OCI-LY3 (cell line): ENCODE data around the gene KIAA0930.

Experiments
- H2AFZ ChIP-seq: fragments of 200-600, 300-600 bp; shearing (Covaris generic); 2 replicates; pipeline ENCODE4 v1.6.0; 2014; ENCODE audit warnings: antibody characterized with exemption, low read depth, low read length
- H3K27ac ChIP-seq: fragments of 200-600, 300-600 bp; sonication (generic); 2 replicates; pipeline ENCODE4 v1.5.1; 2014; ENCODE audit warnings: mild to moderate bottlenecking, low read length, moderate library complexity, mixed read lengths
- H3K27me3 ChIP-seq: fragments of 200-600, 300-600 bp; sonication (generic); 2 replicates; pipeline ENCODE4 v1.6.1; 2014; ENCODE audit warnings: low read depth, low read length, mixed read lengths
- H3K36me3 ChIP-seq: fragments of 200-600, 300-600 bp; sonication (generic); replicated peaks from 2 replicates; pipeline ENCODE3; 2014; ENCODE audit warnings: low read depth, low read length, mixed read lengths
- H3K4me1 ChIP-seq: fragments of 300-600, 200-600 bp; sonication (generic); 2 replicates; pipeline ENCODE4 v1.6.1; 2014; ENCODE audit warnings: low read length, mixed read lengths
- H3K4me2 ChIP-seq: fragments of 200-600, 300-600 bp; sonication (generic); 2 replicates; pipeline ENCODE4 v1.6.1; 2014; ENCODE audit warnings: low read length, mixed read lengths
- H3K4me3 ChIP-seq: fragments of 300-600, 200-600 bp; sonication (generic); 2 replicates; pipeline ENCODE4 v1.5.1; 2014; ENCODE audit warnings: antibody characterized with exemption, mild to moderate bottlenecking, low read length, moderate library complexity
- H3K79me2 ChIP-seq: fragments of 300-600, 200-600 bp; shearing (Covaris generic); 2 replicates; pipeline ENCODE4 v1.6.1; 2014; ENCODE audit warnings: mild to moderate bottlenecking, low read length, mixed read lengths
- H3K9ac ChIP-seq: fragments of 300-600, 200-600 bp; shearing (Covaris generic); 2 replicates; pipeline ENCODE4 v1.6.0; 2014; ENCODE audit warnings: mild to moderate bottlenecking, low read length, moderate library complexity
- H3K9me3 ChIP-seq: fragments of 200-600, 300-600 bp; shearing (Covaris generic); 2 replicates; pipeline ENCODE4 v1.6.1; 2014; ENCODE audit warnings: low read length, mixed read lengths; ENCODE audit not compliant: insufficient read depth
- H4K20me1 ChIP-seq: fragments of 200-600, 300-600 bp; sonication (generic); 2 replicates; pipeline ENCODE4 v1.6.1; 2016; ENCODE audit warnings: low read length, mixed read lengths; ENCODE audit not compliant: insufficient read depth
- EZH2phosphoT487 ChIP-seq: fragments of 200-600 bp; shearing (Covaris generic); IDR thresholded peaks from 2 replicates; pipeline ENCODE4 v1.6.1; 2018; ENCODE audit warnings: antibody characterized with exemption, mixed run types, low read depth
- TF ChIP-seq, protein P1 (sequence below): fragments of 200-600, 300-600 bp; sonication (generic); IDR thresholded peaks from 2 replicates; pipeline ENCODE4 v1.5.1; 2014; ENCODE audit warnings: antibody characterized with exemption, low read length, low read depth

Gene KIAA0930

DNA sequence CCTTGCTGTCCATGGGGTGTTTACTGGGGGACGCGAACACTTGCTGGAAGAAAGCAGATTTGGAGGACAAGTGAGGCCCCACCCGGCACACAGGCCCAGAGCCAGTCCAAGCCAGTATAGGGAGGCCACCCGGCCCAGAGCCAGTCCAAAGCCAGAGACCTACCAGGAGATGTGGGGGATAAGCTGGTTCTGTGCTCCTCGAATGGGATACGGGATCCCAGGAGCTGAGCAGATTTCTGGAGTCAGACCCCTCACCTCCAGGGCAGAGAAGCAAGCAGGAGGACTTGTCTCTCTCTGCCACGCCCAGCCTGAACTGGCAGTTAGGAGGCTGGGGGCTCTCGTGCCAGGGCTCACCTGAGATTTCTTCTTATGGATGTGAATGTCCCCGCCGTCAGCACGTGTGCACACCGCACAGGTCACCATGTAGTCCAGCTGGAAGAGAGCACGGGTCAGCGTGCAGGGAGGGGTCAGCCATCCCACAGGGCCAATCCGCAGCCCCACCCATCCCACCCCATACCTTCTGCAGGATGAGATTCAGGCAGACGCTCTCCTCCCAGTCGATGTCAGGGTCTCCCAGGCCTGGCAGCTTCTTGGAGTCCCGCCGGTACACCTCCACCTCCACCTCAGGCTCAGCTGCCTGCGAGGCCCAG lies 35.3 kb downstream of the KIAA0930 start:
- H2AFZ ChIP-seq, result no peak overlapping the region
- H4K20me1 ChIP-seq, result 0 out of 2 replicates have a peak, but pooled peaks cover 2% of the 10 kb centered on the region
- no peak overlapping the region for H3K4me3 ChIP-seq
- no peaks in the 10 kb centered on the region for H3K27me3 ChIP-seq
- H3K36me3 ChIP-seq, result no peaks in the 10 kb centered on the region
- no peaks in the 10 kb centered on the region for H3K9me3 ChIP-seq
- H3K9ac ChIP-seq, result no peak overlapping the region
- no peak overlapping the region for H3K27ac ChIP-seq
- H3K4me2 ChIP-seq, result no peak overlapping the region
- H3K4me1 ChIP-seq, result peaks cover 4% of the 10 kb centered on the region; the same call in 1 of the 2 replicates
- TF ChIP-seq, protein P1, sequence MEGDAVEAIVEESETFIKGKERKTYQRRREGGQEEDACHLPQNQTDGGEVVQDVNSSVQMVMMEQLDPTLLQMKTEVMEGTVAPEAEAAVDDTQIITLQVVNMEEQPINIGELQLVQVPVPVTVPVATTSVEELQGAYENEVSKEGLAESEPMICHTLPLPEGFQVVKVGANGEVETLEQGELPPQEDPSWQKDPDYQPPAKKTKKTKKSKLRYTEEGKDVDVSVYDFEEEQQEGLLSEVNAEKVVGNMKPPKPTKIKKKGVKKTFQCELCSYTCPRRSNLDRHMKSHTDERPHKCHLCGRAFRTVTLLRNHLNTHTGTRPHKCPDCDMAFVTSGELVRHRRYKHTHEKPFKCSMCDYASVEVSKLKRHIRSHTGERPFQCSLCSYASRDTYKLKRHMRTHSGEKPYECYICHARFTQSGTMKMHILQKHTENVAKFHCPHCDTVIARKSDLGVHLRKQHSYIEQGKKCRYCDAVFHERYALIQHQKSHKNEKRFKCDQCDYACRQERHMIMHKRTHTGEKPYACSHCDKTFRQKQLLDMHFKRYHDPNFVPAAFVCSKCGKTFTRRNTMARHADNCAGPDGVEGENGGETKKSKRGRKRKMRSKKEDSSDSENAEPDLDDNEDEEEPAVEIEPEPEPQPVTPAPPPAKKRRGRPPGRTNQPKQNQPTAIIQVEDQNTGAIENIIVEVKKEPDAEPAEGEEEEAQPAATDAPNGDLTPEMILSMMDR, result no peak
- TF ChIP-seq EZH2phosphoT487, result no peak
- H3K79me2 ChIP-seq, result no peaks in the 10 kb centered on the region

- 0 out of 2 replicates have a peak, but pooled peaks cover 2% of the 10 kb centered on the region for H4K20me1 ChIP-seq
- peaks cover 4% of the 10 kb centered on the region; the same call in 1 of the 2 replicates for H3K4me1 ChIP-seq
- H3K9ac ChIP-seq, result no peak overlapping the region
- no peaks in the 10 kb centered on the region for H3K27me3 ChIP-seq
- TF ChIP-seq, protein P1, result no peak
- TF ChIP-seq EZH2phosphoT487, result no peak
- no peak overlapping the region for H3K4me2 ChIP-seq
- no peaks in the 10 kb centered on the region for H3K79me2 ChIP-seq
- H3K4me3 ChIP-seq, result no peak overlapping the region
- no peak overlapping the region for H2AFZ ChIP-seq
- H3K36me3 ChIP-seq, result no peaks in the 10 kb centered on the region
- H3K9me3 ChIP-seq, result no peaks in the 10 kb centered on the region
- H3K27ac ChIP-seq, result no peak overlapping the region
Measured at GRCh38 chr22:45204819-45205218, 35.9 kb downstream of the KIAA0930 start.

DNA sequence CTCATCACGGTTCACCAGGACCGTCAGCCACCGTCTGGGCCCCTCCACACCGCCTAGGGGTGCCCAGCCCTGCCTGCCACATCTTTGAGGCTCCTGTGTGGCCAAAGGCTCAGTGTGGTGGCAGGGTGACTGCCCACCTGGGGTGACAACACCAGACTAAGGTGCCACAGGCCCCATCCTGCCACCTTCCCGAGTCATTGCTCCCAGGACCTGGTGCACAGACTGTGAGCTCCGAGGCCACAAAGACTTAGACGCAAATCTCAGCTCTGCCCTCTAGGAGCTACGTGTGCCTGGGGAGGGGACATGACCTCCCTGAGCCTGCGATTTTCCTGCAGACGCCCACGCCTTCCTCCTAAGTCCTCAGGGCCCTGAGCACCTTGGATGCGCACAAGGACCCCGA lies 36.5 kb downstream of the KIAA0930 start:
- Histone ChIP-seq H3K27ac (no peak overlapping the region), H4K20me1 (0 out of 2 replicates have a peak, but pooled peaks cover 2% of the 10 kb centered on the region), H3K27me3 (no peaks in the 10 kb centered on the region), H3K4me1 (no peaks in the 10 kb centered on the region), H3K9me3 (no peaks in the 10 kb centered on the region), H3K9ac (no peak overlapping the region), H3K79me2 (no peaks in the 10 kb centered on the region), H2AFZ (no peak overlapping the region), H3K4me2 (no peak overlapping the region), H3K36me3 (no peaks in the 10 kb centered on the region), H3K4me3 (no peak overlapping the region)
- TF ChIP-seq, protein P1, result no peak
- no peak for TF ChIP-seq EZH2phosphoT487

- H3K9me3 ChIP-seq, result no peaks in the 10 kb centered on the region
- no peaks in the 10 kb centered on the region for H3K4me1 ChIP-seq
- no peak overlapping the region for H3K4me2 ChIP-seq
- H3K27ac ChIP-seq, result no peak overlapping the region
- no peak for TF ChIP-seq EZH2phosphoT487
- TF ChIP-seq, protein P1, result no peak
- H2AFZ ChIP-seq, result no peak overlapping the region
- H3K4me3 ChIP-seq, result no peak overlapping the region
- no peak overlapping the region for H3K9ac ChIP-seq
- no peaks in the 10 kb centered on the region for H3K79me2 ChIP-seq
- H4K20me1 ChIP-seq, result 0 out of 2 replicates have a peak, but pooled peaks cover 2% of the 10 kb centered on the region
- H3K36me3 ChIP-seq, result no peaks in the 10 kb centered on the region
- H3K27me3 ChIP-seq, result no peaks in the 10 kb centered on the region
Measured at GRCh38 chr22:45203150-45203951, 37.3 kb downstream of the KIAA0930 start.
